ENCODE results near the gene SCAP.
"Not testable (repeated sequence)": the region's sequence is repeated elsewhere in the genome, so short reads cannot be mapped to it uniquely, and the experiment has no call there.

SCAP gene

DNA sequence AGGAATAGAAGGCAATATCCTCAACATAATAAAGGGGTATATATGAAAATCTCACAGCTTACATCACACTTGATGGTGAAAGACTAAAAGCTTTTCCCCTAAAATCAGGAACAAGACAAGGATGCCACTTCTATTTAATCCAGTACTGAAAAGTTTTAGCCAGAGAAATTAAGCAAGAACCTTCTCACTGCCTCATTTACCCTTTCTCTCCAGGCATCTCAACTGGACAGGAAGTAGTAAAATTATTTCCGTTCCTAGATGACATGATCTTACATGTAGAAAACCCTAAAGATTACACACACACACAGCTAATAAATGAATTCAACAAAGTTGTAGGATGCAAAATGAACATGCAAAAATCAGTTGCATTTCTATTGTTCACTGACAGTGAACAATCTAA is 11.2 kb downstream of the SCAP start:
- TF ChIP-seq, protein P1, sequence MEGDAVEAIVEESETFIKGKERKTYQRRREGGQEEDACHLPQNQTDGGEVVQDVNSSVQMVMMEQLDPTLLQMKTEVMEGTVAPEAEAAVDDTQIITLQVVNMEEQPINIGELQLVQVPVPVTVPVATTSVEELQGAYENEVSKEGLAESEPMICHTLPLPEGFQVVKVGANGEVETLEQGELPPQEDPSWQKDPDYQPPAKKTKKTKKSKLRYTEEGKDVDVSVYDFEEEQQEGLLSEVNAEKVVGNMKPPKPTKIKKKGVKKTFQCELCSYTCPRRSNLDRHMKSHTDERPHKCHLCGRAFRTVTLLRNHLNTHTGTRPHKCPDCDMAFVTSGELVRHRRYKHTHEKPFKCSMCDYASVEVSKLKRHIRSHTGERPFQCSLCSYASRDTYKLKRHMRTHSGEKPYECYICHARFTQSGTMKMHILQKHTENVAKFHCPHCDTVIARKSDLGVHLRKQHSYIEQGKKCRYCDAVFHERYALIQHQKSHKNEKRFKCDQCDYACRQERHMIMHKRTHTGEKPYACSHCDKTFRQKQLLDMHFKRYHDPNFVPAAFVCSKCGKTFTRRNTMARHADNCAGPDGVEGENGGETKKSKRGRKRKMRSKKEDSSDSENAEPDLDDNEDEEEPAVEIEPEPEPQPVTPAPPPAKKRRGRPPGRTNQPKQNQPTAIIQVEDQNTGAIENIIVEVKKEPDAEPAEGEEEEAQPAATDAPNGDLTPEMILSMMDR (IDR thresholded peaks at IDR 0.05; ENCODE audit: low read depth, low read length) = no peak
- no peak overlapping the region for H3K4me3 ChIP-seq (ENCODE audit: low read depth, low read length)

DNA sequence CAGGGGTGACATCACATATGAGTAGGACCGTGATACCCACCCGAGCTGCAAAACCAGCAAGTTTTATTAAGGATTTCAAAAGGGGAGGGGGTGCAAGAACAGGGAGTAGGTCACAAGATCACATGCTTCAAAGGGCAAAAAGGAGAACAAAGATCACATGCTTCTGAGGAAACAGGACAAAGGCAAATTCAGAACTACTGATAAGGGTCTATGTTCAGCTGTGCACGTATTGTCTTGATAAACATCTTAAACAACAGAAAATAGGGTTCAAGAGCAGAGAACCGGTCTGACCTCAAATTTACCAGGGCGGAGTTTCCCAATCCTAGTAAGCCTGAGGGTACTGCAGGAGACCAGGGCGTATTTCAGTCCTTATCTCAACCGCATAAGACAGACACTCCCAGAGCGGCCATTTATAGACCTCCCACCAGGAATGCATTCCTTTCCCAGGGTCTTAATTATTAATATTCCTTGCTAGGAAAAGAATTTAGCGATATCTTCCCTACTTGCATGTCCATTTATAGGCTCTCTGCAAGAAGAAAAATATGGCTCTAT is 16.1 kb downstream of the SCAP start:
- H3K4me3 ChIP-seq (ENCODE audit: low read depth, low read length) = not testable (repeated sequence)

DNA sequence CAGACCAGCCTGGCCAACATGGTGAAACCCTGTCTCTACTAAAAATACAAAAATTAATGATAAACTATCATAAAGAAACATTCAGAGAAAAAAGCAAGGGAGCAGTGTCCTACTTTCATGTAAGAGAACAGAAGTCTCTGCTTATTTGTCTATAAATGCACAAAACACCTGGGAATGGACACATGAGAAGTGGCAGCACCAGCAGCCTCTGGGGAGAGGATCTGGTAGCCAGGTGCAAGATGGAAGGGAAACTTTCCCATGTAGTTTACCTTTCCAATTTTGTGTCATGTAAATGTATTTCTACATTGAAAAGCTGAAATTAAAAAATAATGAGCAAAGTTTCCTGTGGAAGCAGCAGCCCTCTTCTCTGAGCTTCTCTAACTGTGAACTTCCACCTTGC is 18.8 kb downstream of the SCAP start:
- no peak overlapping the region for H3K4me3 ChIP-seq (ENCODE audit: low read depth, low read length)
- TF ChIP-seq, protein P1 (IDR thresholded peaks at IDR 0.05; ENCODE audit: low read depth, low read length) = no peak

DNA sequence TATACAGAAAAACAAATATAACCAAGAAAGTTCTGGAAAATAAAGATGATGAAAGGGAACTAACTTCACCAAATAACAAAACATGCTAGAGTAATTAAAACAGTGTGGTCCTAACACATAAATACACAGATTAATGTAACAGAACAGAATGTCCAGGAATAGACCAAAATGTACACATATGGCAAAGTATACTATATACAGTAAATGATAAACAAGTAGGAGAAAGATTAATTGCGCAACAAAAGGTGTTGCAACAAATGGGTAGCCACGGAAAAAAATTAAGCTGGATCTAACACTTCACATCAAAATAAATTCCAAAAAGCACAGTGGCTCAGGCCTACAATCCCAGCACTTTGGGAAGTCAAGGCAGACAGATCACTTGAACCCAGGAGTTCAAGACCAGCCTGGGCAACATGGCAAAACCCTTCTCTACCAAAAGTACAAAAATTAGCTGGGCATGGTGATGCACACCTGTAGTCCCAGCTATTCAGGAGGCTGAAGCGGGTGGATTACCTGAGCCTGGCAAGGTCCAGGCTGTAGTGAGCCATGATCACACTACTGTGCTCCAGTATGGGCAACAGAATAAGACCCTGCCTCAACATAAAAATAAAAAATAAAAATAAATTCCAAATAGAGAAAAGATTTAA is 19.8 kb downstream of the SCAP start:
- no peak overlapping the region for H3K4me3 ChIP-seq (ENCODE audit: low read depth, low read length)
- TF ChIP-seq, protein P1 (IDR thresholded peaks at IDR 0.05; ENCODE audit: low read depth, low read length) = no peak

DNA sequence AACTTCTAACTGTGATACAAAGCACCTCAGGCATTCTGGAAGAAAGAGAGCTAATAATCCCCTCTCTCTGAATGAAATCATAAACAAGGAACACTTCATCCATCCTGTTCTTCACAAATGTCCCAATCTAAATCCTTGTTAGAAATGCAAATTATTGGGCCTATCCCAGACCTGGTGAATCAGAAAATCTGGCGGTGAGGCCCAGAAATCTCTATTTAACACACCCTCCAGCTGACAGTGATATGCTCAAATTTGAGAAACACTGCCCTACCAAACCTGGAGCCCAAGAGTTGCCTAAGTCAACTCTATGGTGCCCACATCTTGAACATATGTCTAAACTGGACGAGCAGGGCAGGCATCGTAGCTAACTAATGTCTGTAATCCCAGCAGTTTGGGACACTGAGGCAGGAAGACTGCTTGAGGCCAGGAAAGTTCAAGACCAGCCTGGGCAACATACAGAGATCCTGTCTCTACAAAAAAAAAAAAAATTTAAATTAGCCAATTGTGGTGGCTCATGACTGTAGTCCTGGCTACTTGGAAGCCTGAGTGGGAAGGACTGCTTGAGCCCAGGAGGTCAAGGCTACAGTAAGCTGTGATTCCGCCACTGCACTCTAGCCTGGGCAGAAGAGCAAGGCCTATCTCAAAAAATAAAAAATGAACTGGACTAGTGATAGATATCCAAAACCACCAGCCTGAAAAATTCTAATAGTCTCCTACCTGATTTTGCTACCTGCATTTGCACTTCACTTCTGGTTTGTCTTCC is 23.1 kb downstream of the SCAP start:
- TF ChIP-seq, protein P1 (IDR thresholded peaks at IDR 0.05; ENCODE audit: low read depth, low read length) = no peak
- H3K4me3 ChIP-seq (ENCODE audit: low read depth, low read length) = no peak overlapping the region

DNA sequence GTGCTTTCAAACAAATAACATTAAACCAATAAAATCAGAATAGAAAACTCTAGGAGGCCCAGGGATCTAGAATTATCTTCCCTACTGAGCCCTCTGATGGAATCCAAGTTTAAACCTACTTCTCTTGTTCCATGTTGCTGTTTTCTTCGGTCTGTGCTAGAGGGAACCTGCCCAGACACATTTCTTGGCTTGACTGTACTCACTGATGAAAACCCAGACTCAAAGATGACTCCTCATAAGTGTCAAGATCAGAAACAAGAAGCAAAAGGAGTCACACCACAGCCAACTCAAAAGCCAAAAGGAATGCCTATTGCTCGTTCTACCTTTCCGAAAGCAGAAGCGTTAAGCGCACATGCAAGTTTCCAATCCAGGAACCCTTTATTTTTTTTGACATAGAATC is 31.6 kb downstream of the SCAP start:
- TF ChIP-seq, protein P1 (IDR thresholded peaks at IDR 0.05; ENCODE audit: low read depth, low read length) = no peak
- no peak overlapping the region for H3K4me3 ChIP-seq (ENCODE audit: low read depth, low read length)

DNA sequence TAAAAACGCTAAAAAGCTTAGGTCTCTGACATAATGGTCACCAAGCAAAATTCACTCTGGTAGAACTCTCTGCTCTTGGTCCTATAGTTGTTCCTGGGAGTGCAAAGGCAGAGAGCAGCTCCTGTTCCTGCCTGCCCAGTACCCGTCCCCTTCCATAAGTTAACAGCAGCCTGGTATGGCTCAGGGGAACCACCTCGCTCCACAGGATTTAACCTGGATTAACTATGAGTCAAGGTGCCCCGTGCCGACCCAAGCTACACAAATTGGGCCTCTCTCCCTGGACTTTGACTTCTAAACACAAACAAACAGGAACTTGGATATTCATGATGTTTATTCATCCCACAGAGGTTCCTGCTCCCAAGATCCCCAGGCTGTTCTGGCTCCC is 32.1 kb downstream of the SCAP start:
- TF ChIP-seq, protein P1 (IDR thresholded peaks at IDR 0.05; ENCODE audit: low read depth, low read length) = no peak
- H3K4me3 ChIP-seq (ENCODE audit: low read depth, low read length) = peak overlapping the region; percentile 22; the same call in 1 of the 2 replicates
